Vagina (tissue), 2 donors: ENCODE results near the gene SMIM1. TPM values are rescaled to one million over a fixed set of nuclear protein-coding genes. Genes with fewer than 3 reads are reported as not detected.
"Not testable (repeated sequence)": the region's sequence is repeated elsewhere in the genome, so short reads cannot be mapped to it uniquely, and the experiment has no call there.

ENCODE experiments used
- DNase-seq, 2 donors: peaks; one replicate each; pipeline ENCODE4 v3.0.0-alpha.2; 2017; ENCODE audit errors: extremely low spot score in 2 of 2
- H3K27ac ChIP-seq: fragments of 200-600 bp; sonication (generic); one replicate; pipeline ENCODE4 v1.5.1; 2019
- H3K27me3 ChIP-seq: fragments of 200-600 bp; sonication (generic); one replicate; pipeline ENCODE4 v1.5.1; 2019
- H3K36me3 ChIP-seq, 2 donors: fragments of 200-600 bp; sonication (generic); one replicate each; pipeline ENCODE4 v1.5.1; 2017 to 2019
- H3K4me1 ChIP-seq: fragments of 200-600 bp; sonication (generic); one replicate; pipeline ENCODE4 v1.5.1; 2019
- H3K4me3 ChIP-seq, 2 donors: fragments of 200-600 bp; sonication (generic); 1 replicate in 1 of 2; 2 replicates in 1 of 2; pipeline ENCODE4 v1.5.1; 2016 to 2019
- H3K9me3 ChIP-seq: fragments of 200-600 bp; sonication (generic); one replicate; pipeline ENCODE4 v1.5.1; 2019
- POLR2A ChIP-seq, 2 donors: fragments of 450-650 bp; IDR thresholded peaks; one replicate each; pipeline ENCODE4 v1.6.1; 2017; ENCODE audit warnings: antibody characterized with exemption in 2 of 2, mild to moderate bottlenecking in 2 of 2, moderate library complexity in 2 of 2
- POLR2AphosphoS5 ChIP-seq, 2 donors: sonication (generic); formaldehyde crosslinking; IDR thresholded peaks; one replicate each; pipeline ENCODE4 v1.9.0; 2017; ENCODE audit warnings: antibody characterized with exemption in 2 of 2, mild to moderate bottlenecking in 2 of 2, low read depth in 1 of 2; ENCODE audit not compliant: insufficient read depth in 1 of 2
- intact Hi-C: fragments of 100-400 bp; cut with DNase I; formaldehyde crosslinking; loops from one replicate; pipeline ENCODE4 v1.15.1; 2023
- total RNA-seq: library from RNA; depleted of rRNA; stranded (reverse); fragments of >200 nt; gene quantifications from one replicate; pipeline ENCODE4 v1.2.3, GENCODE V29; 2016
- TF ChIP-seq, protein P1 (sequence below), 3 experiments: fragments of 450-650 bp in 2 of 3; fragments of 200-600 bp in 1 of 3; sonication (generic) in 1 of 3; IDR thresholded peaks; one replicate each; pipeline ENCODE4 v1.5.1; 2017 to 2019; ENCODE audit warnings: antibody characterized with exemption in 3 of 3, mild to moderate bottlenecking in 2 of 3, moderate library complexity in 2 of 3

SMIM1 gene, protein sequence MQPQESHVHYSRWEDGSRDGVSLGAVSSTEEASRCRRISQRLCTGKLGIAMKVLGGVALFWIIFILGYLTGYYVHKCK
- not detected for total RNA-seq

DNA sequence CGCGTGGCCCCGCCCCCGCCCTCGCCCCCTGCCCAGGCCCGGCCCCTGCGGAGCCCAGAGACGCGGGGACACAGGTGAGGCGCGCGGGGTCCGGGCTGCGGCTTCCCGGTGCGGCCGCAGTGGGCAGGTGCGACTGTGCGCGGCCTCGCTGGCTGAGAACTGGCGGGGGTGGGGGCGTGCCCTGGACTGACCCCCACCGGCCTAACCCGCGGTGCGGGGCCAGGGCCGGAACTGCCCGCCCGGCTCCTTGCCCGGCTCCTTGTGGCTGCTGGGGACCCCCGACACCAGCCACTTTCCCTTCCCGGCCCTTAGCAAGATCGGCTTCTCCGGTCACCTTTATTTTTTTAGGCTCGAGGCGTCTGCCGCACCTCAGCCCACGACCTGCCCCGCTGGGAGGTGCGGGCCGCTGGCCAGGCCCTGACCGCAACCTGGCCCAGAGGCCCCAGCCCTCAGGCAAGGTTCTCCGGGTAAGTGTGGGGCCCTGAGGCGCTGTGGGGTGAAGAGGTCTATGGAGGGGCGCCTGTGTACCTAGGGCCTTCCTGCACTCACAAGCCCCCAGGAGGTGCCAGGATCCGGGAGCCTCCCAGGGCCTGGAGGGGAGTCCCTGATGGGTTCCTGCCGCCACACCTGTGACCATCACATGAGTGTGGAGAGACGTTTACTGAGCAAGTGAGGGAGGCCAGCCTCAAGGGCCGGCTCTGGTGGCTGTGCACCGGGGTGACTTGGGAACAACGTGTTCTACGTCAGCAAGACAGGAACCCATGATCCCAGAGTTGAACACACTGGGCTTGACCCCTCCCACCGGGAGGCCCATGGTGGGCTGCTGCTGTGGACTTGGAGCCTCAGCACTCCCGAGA is at the start of gene SMIM1:
SMIM1 (plus strand) TSS at position 35 of the 857 bp plus-strand sequence. CDS start 2,625 bp downstream, outside the sequence.
- no peak for DNase-seq
- no peaks in the 10 kb centered on the region for H3K9me3 ChIP-seq
- peak within 1 kb of the TSS; percentile 67 to 90 for H3K4me3 ChIP-seq
- H3K36me3 ChIP-seq = no peaks in the 10 kb centered on the region
- no peaks in the 10 kb centered on the region for H3K27me3 ChIP-seq
- intact Hi-C loops = no loop called here
- H3K27ac ChIP-seq = peak within 1 kb of the TSS; percentile 87
- TF ChIP-seq POLR2A (IDR thresholded peaks at IDR 0.05) (no peak), POLR2AphosphoS5 (IDR thresholded peaks at IDR 0.05; ENCODE audit: insufficient read depth in 1 of 2, low read depth in 1 of 2) (peak in 1 of 2 donors; percentile 27)
- TF ChIP-seq, protein P1, sequence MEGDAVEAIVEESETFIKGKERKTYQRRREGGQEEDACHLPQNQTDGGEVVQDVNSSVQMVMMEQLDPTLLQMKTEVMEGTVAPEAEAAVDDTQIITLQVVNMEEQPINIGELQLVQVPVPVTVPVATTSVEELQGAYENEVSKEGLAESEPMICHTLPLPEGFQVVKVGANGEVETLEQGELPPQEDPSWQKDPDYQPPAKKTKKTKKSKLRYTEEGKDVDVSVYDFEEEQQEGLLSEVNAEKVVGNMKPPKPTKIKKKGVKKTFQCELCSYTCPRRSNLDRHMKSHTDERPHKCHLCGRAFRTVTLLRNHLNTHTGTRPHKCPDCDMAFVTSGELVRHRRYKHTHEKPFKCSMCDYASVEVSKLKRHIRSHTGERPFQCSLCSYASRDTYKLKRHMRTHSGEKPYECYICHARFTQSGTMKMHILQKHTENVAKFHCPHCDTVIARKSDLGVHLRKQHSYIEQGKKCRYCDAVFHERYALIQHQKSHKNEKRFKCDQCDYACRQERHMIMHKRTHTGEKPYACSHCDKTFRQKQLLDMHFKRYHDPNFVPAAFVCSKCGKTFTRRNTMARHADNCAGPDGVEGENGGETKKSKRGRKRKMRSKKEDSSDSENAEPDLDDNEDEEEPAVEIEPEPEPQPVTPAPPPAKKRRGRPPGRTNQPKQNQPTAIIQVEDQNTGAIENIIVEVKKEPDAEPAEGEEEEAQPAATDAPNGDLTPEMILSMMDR (IDR thresholded peaks at IDR 0.05) = no peak
- H3K4me1 ChIP-seq = peaks cover 54% of the 10 kb centered on the region

DNA sequence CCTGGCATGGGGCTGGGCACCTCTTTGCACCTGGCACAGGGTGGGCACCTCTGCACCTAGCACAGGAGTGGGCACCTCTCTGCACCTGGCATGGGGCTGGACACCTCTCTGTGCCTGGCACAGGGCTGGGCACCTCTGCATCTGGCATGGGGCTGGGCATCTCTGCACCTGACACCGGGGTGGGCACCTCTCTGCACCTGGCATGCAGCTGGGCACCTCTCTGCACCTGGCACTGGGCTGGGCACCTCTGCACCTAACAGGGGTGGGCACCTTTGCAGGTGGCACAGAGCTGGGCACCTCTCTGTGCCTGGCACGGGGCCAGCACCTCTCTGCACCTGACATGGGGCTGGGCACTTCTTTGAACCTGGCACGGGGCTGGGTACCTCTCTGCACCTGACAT is 49.7 kb upstream of the SMIM1 start:
- Histone ChIP-seq H3K4me1 (peaks cover 8% of the 10 kb centered on the region), H3K9me3 (no peaks in the 10 kb centered on the region), H3K4me3 (no peak overlapping the region), H3K27ac (no peak overlapping the region), H3K36me3 (no peaks in the 10 kb centered on the region), H3K27me3 (no peaks in the 10 kb centered on the region)
- intact Hi-C loops = no loop called here
- TF ChIP-seq, protein P1 (IDR thresholded peaks at IDR 0.05) = no peak
- TF ChIP-seq POLR2AphosphoS5 (IDR thresholded peaks at IDR 0.05; ENCODE audit: insufficient read depth in 1 of 2, low read depth in 1 of 2) = no peak
- no peak for DNase-seq

DNA sequence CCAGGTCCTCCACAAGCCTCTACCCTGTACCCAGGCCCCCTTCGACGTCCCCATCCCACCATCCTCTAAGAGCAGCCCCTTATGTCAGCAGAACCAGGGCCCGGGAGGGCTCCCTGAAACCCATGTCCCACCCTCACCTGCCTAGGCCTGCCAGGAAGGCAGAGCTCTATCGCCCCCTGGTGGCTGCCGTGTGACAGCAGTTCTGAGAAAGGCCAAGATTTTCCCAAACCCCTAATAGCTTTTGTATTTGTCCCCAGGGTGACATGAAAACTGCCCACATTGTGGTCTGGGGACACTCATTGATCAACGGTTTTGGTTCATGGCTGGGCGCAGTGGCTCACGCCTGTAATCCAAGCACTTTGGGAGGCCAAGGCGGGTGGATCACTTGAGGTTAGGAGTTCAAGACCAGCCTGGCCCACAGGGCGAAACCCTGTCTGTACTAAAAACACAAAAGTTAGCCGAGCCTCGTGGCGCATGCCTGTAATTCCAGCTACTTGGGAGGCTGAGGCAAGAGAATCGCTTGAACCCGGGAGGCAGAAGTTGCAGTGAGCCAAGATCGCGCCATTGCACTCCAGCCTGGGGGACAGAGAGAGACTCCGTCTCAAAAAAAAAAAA is 48.0 kb upstream of the SMIM1 start:
- H3K27me3 ChIP-seq, DNase-seq, H3K9me3 ChIP-seq, intact Hi-C loops, H3K4me1 ChIP-seq, H3K27ac ChIP-seq, H3K36me3 ChIP-seq, H3K4me3 ChIP-seq: not testable (repeated sequence)
- TF ChIP-seq, protein P1 (IDR thresholded peaks at IDR 0.05) = peak; percentile 68 to 82 (median 76)

DNA sequence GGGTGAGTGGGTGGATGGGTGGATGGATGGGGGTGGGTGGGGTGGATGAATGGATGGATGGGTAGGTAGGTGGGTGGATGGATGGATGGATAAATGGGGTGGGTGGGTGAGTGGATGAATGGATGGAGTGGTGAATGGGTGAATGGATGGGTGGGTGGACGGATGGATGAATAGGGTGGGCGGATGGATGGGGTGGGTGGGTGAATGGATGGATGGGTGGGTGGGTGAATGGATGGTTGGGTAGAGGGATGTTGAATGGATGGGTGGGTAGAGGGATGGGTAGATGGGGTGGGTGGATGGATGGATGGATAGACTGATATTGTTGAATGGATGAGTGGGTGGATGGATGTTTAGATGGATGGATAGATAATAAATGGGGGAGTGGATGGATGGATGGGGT is 47.2 kb upstream of the SMIM1 start:
- intact Hi-C loops = no loop called here
- TF ChIP-seq, protein P1 (IDR thresholded peaks at IDR 0.05) = no peak
- H3K36me3 ChIP-seq = no peaks in the 10 kb centered on the region
- no peak overlapping the region for H3K27ac ChIP-seq
- no peak overlapping the region for H3K4me3 ChIP-seq
- no peaks in the 10 kb centered on the region for H3K9me3 ChIP-seq
- H3K4me1 ChIP-seq = no peaks in the 10 kb centered on the region
- H3K27me3 ChIP-seq = no peaks in the 10 kb centered on the region
- DNase-seq = no peak
